GM12878 (cell line): ENCODE data around the gene FTHL17. TPM values are rescaled to one million over a fixed set of nuclear protein-coding genes. Genes with fewer than 3 reads are reported as not detected.

Experiments used
- ATAC-seq: fragments of 200-7000 bp; cut with Tn5 transposase; 3 replicates; pipeline ENCODE4 v1.9.1; 2020; ENCODE audit warnings: mild to moderate bottlenecking, moderate library complexity
- BruUV-seq: library from RNA; stranded (reverse); fragments of 400-500 nt; replicated peaks from 2 replicates; lab custom pipeline; 2021; lab: Mats Ljungman, UMichigan
- CTCF ChIA-PET: fragments of 300-600 bp; sonication (Branson Sonifier 250); formaldehyde crosslinking; extraction: SDS; loops from one replicate; lab custom pipeline; 2021; ENCODE audit warnings: inconsistent platforms; lab: Yijun Ruan, JAX
- POLR2A ChIA-PET: fragments of 350-600 bp; formaldehyde crosslinking; extraction: SDS; loops from one replicate; lab custom pipeline; 2021; ENCODE audit warnings: inconsistent platforms; lab: Charles Lee
- RAD21 ChIA-PET: fragments of 300-600 bp; sonication (Branson Sonifier 250); formaldehyde crosslinking; loops from one replicate; lab custom pipeline; 2023; ENCODE audit warnings: antibody characterized with exemption; ENCODE audit not compliant: unreplicated experiment; lab: Charles Lee
- SMC1A ChIA-PET: fragments of 300-600 bp; sonication (Branson Sonifier 250); formaldehyde crosslinking; loops from one replicate; lab custom pipeline; 2023; ENCODE audit not compliant: unreplicated experiment, uncharacterized antibody; lab: Charles Lee
- DNase-seq: peaks from one replicate; pipeline ENCODE4 v3.0.0-alpha.2; 2011; ENCODE audit warnings: low read depth, low spot score
- FAIRE-seq: peaks from 3 replicates; lab custom pipeline; 2011; peaks lifted over from hg19 to GRCh38; lab: Jason Lieb, UNC
- H2AFZ ChIP-seq: 2 replicates; pipeline ENCODE4 v1.6.0; 2011; ENCODE audit warnings: low read depth, low read length, control low read depth; ENCODE audit not compliant: control insufficient read depth
- H3K27ac ChIP-seq: 2 replicates; pipeline ENCODE4 v1.5.1; 2011; ENCODE audit warnings: control low read depth; ENCODE audit not compliant: control insufficient read depth, insufficient read depth
- H3K27me3 ChIP-seq, 2 experiments: replicated peaks in 1 of 2; 2 replicates each; pipeline versions ENCODE4 v1.6.0 to v1.6.1; 2011; ENCODE audit warnings: low read length in 1 of 2; ENCODE audit not compliant: control insufficient read depth in 2 of 2, insufficient read depth in 2 of 2
- H3K36me3 ChIP-seq, 2 experiments: 2 replicates each; pipeline ENCODE4 v1.5.1; 2011; ENCODE audit warnings: low read length in 1 of 2; ENCODE audit not compliant: control insufficient read depth in 2 of 2, insufficient read depth in 2 of 2
- H3K4me1 ChIP-seq: 2 replicates; pipeline ENCODE4 v1.6.1; 2011; ENCODE audit warnings: mild to moderate bottlenecking, low read length, moderate library complexity, mixed read lengths; ENCODE audit not compliant: control insufficient read depth, insufficient read depth
- H3K4me2 ChIP-seq: 2 replicates; pipeline ENCODE4 v1.6.0; 2011; ENCODE audit warnings: control low read depth; ENCODE audit not compliant: control insufficient read depth, insufficient read depth
- H3K4me3 ChIP-seq: fragments of 200-600 bp; sonication (generic); 2 replicates; pipeline ENCODE4 v1.5.1; 2016
- H3K79me2 ChIP-seq: 2 replicates; pipeline ENCODE4 v1.6.0; 2011; ENCODE audit warnings: low read length; ENCODE audit not compliant: control insufficient read depth, insufficient read depth
- H3K9ac ChIP-seq: 2 replicates; pipeline ENCODE4 v1.8.0; 2011; ENCODE audit warnings: low read length, control low read depth, mixed read lengths; ENCODE audit not compliant: control insufficient read depth, insufficient read depth
- H3K9me3 ChIP-seq: replicated peaks from 3 replicates; pipeline ENCODE4 v1.5.1; 2011; ENCODE audit warnings: mild to moderate bottlenecking, low read length; ENCODE audit not compliant: control insufficient read depth, insufficient read depth
- H4K20me1 ChIP-seq: 2 replicates; pipeline ENCODE4 v1.6.0; 2011; ENCODE audit not compliant: control insufficient read depth, insufficient read depth
- ATF3 ChIP-seq: IDR thresholded peaks from 2 replicates; pipeline ENCODE4 v1.6.1; 2011; ENCODE audit warnings: low read depth, mild to moderate bottlenecking, low read length, moderate library complexity, borderline replicate concordance; ENCODE audit errors: extremely low read depth
- BMI1 ChIP-seq: fragments of 450-650 bp; IDR thresholded peaks from 2 replicates; pipeline ENCODE4 v1.6.1; 2016; ENCODE audit warnings: mild to moderate bottlenecking, moderate library complexity, borderline replicate concordance
- CUX1 ChIP-seq: IDR thresholded peaks from 2 replicates; pipeline ENCODE4 v1.6.1; 2012; ENCODE audit warnings: improper control_type of control experiment, low read depth, low read length; ENCODE audit not compliant: insufficient replicate concordance
- FOS ChIP-seq: IDR thresholded peaks from 3 replicates; pipeline ENCODE4 v1.6.1; 2011; ENCODE audit warnings: borderline replicate concordance; ENCODE audit not compliant: insufficient read length; ENCODE audit errors: extremely low read depth
- HSF1 ChIP-seq: fragments of 150-350 bp; IDR thresholded peaks from 2 replicates; pipeline ENCODE4 v1.6.1; 2014; ENCODE audit warnings: mild to moderate bottlenecking, low read depth, low read length
- MTA3 ChIP-seq: IDR thresholded peaks from 2 replicates; pipeline ENCODE4 v1.6.1; 2012; ENCODE audit warnings: low read length, inconsistent platforms, borderline replicate concordance
- MYB ChIP-seq: fragments of 150-350 bp; IDR thresholded peaks from 2 replicates; pipeline ENCODE4 v1.6.1; 2014; ENCODE audit warnings: mild to moderate bottlenecking, low read depth, low read length, borderline replicate concordance
- RELB ChIP-seq: fragments of 450-650 bp; IDR thresholded peaks from 2 replicates; pipeline ENCODE4 v1.6.1; 2017; ENCODE audit warnings: low read depth, mild to moderate bottlenecking, moderate library complexity
- SMC3 ChIP-seq: IDR thresholded peaks from 2 replicates; pipeline ENCODE4 v1.6.1; 2011; ENCODE audit warnings: low read length, improper control_type of control experiment, borderline replicate concordance
- SUPT20H ChIP-seq: IDR thresholded peaks from 2 replicates; pipeline ENCODE4 v1.6.1; 2011; ENCODE audit warnings: low read depth, mild to moderate bottlenecking, low read length, moderate library complexity, borderline replicate concordance; ENCODE audit not compliant: control insufficient read depth
- ZNF24 ChIP-seq: fragments of 450-650 bp; IDR thresholded peaks from 2 replicates; pipeline ENCODE4 v1.6.1; 2017; ENCODE audit warnings: antibody characterized with exemption, mild to moderate bottlenecking
- WGBS: methylation state at CpG from one replicate; pipeline ENCODE4 v1.1.6; 2016; ENCODE audit warnings: low lambda C conversion rate; ENCODE audit not compliant: insufficient replicate concordance, insufficient coverage; ENCODE audit errors: missing lambda C conversion rate; 5-methylcytosine and 5-hydroxymethylcytosine counted together
- in situ Hi-C: fragments of 300-500 bp; cut with MboI; formaldehyde crosslinking; loops from 9 replicates; pipeline ENCODE4 v1.14.3; 2018; ENCODE audit warnings: mixed read lengths
- intact Hi-C: fragments of 100-400 bp; cut with micrococcal nuclease; formaldehyde crosslinking; loops from one replicate; pipeline ENCODE4 v1.14.2; 2022; ENCODE audit not compliant: unreplicated experiment
- polyA plus RNA-seq, 11 experiments: library from polyadenylated mRNA; depleted of rRNA in 4 of 11; unstranded in 6 of 11; stranded (reverse) in 5 of 11; fragments of >200 nt; fragmentation: Nextera tagmentation in 4 of 11; fragmentation: Illumina TruSeq in 1 of 11; extraction: Ambion mirVana in 4 of 11; extraction: Trizol in 1 of 11; gene quantifications; 1 replicate in 1 of 11; 2 replicates in 10 of 11; pipeline versions ENCODE4 v1.2.1 to v1.2.3, GENCODE V29; 2011 to 2016; ENCODE audit warnings: inconsistent platforms in 2 of 11, missing spikeins in 2 of 11, low read depth in 1 of 11
- total RNA-seq, 4 experiments: library from RNA; depleted of rRNA in 3 of 4; stranded (reverse); fragments of >200 nt in 3 of 4; fragmentation: Illumina TruSeq in 1 of 4; extraction: Trizol in 1 of 4; gene quantifications; 2 replicates each; pipeline versions ENCODE4 v1.2.1 to v1.2.3, GENCODE V29; 2013 to 2021

The FTHL17 gene
- total and polyA plus RNA-seq, 10 of the 15 experiments (the other 5 are each of a cell fraction or from before 2014, with no cell fraction given): not detected

- no peak for FAIRE-seq
- peaks cover 8% of the 10 kb centered on the region for H3K4me1 ChIP-seq
- POLR2A ChIA-PET: interaction anchor here (0.5 kb wide), 1 partner anchor 19 kb away, joined by 5 read pairs; no protein-coding TSS in a partner anchor
- no peaks in the 10 kb centered on the region for H3K36me3 ChIP-seq
- peak; percentile 86 for ATAC-seq
- intact Hi-C loops (loop anchor here (2.0 kb wide), 2 partner anchors 24 to 86 kb away; no protein-coding TSS in a partner anchor), in situ Hi-C loops (no loop called here)
- CTCF ChIA-PET: interaction anchor here (0.7 kb wide), 1 partner anchor 143 kb away, joined by 3 read pairs; no protein-coding TSS in a partner anchor
- H3K4me3 ChIP-seq: no peak overlapping the region
- no peaks in the 10 kb centered on the region for H4K20me1 ChIP-seq
- RAD21 ChIA-PET: interaction anchor here (1.3 kb wide), 2 partner anchors 31 to 76 kb away, joined by 3 read pairs; no protein-coding TSS in a partner anchor
- 2% methylated on average over 3 of the region's 3 CpGs for WGBS
- TSS peak; percentile 97 for BruUV-seq
- H3K27ac ChIP-seq: peak overlapping the region; percentile 54
- H3K79me2 ChIP-seq: no peaks in the 10 kb centered on the region
- H3K9ac ChIP-seq: no peak overlapping the region
- peak overlapping the region; percentile 41 for H2AFZ ChIP-seq
- SMC1A ChIA-PET: interaction anchor here (1.1 to 1.6 kb wide), 4 partner anchors 22 to 161 kb away, joined by 3 to 5 read pairs (median 4); no protein-coding TSS in a partner anchor
- H3K4me2 ChIP-seq: 0 out of 2 replicates have a peak overlapping the region, but pooled peaks have one; percentile 7
- no peaks in the 10 kb centered on the region for H3K27me3 ChIP-seq
- DNase-seq: peak; percentile 30
- H3K9me3 ChIP-seq: no peaks in the 10 kb centered on the region; the same call in 2 of the 3 replicates
- no peak for TF ChIP-seq FOS
- TF ChIP-seq HSF1: no peak
- no peak for TF ChIP-seq SUPT20H
- no peak for TF ChIP-seq MTA3
- TF ChIP-seq RELB: peak; percentile 77
- no peak for TF ChIP-seq MYB
- TF ChIP-seq CUX1: no peak
- no peak for TF ChIP-seq BMI1
- no peak for TF ChIP-seq SMC3
- no peak for TF ChIP-seq ATF3
- no peak for TF ChIP-seq ZNF24
Observed at GRCh38 chrX:31092970-31093638, 21.3 kb upstream of the FTHL17 start.
